HL-60 (cell line): ENCODE data around the gene ENPP5.

Experiments used
- DNase-seq, 2 experiments: peaks; one replicate each; pipeline ENCODE4 v3.0.0-alpha.2; 2010 to 2020; ENCODE audit warnings: low read depth in 1 of 2, low spot score in 1 of 2
- H3K27ac ChIP-seq: fragments of 250-450 bp; sonication (Bioruptor Pico); replicated peaks from 2 replicates; pipeline ENCODE4 v1.5.1; 2020; ENCODE audit warnings: mild to moderate bottlenecking, moderate library complexity
- H3K27me3 ChIP-seq: fragments of 250-450 bp; sonication (Bioruptor Pico); 2 replicates; pipeline ENCODE4 v1.5.1; 2021; ENCODE audit warnings: mild to moderate bottlenecking, moderate library complexity; ENCODE audit not compliant: insufficient read depth, poor library complexity, severe bottlenecking
- H3K4me3 ChIP-seq: replicated peaks from 2 replicates; pipeline ENCODE4 v1.5.1; 2011; ENCODE audit warnings: mild to moderate bottlenecking, control low read depth, low read length; ENCODE audit not compliant: insufficient read depth
- CTCF ChIP-seq: IDR thresholded peaks from one replicate; pipeline ENCODE4 v1.5.1; 2011; ENCODE audit warnings: low read length, control low read depth, inconsistent platforms; ENCODE audit not compliant: insufficient read depth
- GABPA ChIP-seq: IDR thresholded peaks from 2 replicates; pipeline ENCODE4 v1.6.1; 2012; ENCODE audit warnings: low read depth
- POLR2AphosphoS5 ChIP-seq: IDR thresholded peaks from 2 replicates; pipeline ENCODE4 v1.6.1; 2012; ENCODE audit warnings: low read depth
- REST ChIP-seq: IDR thresholded peaks from 2 replicates; pipeline ENCODE4 v1.6.1; 2012; ENCODE audit warnings: low read depth; ENCODE audit not compliant: insufficient replicate concordance
- SPI1 ChIP-seq: IDR thresholded peaks from 2 replicates; pipeline ENCODE4 v1.6.1; 2012; ENCODE audit warnings: low read depth, mild to moderate bottlenecking, borderline replicate concordance

Gene ENPP5

GRCh38 chr6:46189726-46190125, 18.9 kb upstream of the ENPP5 start:
- Histone ChIP-seq H3K4me3 (no peak overlapping the region), H3K27me3 (peaks cover 14% of the 10 kb centered on the region), H3K27ac (no peak overlapping the region)
- TF ChIP-seq GABPA (no peak), REST (no peak), POLR2AphosphoS5 (no peak), SPI1 (no peak), CTCF (no peak)
- no peak for DNase-seq

DNA sequence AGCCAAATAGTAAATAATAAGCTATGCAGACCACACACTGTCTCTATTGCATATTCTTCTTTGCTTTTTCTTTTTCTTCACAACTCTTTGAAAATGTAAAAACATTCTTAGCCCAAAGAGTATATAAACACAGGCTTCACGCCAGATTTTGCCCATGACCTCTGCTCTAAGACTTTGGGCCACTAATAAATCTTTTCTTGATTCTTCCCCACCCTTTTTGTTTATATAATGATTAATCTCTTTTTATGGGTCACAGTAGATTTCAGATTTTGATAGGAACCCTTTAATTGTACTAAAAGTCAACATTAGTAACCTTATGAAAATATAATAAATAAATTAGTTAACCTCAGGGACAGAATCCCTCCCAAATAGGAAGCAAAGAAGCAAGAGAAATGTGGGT, 15.8 kb upstream of the ENPP5 start:
- Histone ChIP-seq H3K4me3 (no peak overlapping the region), H3K27me3 (peaks cover 24% of the 10 kb centered on the region), H3K27ac (no peak overlapping the region)
- TF ChIP-seq POLR2AphosphoS5, result no peak
- no peak for TF ChIP-seq REST
- no peak for DNase-seq

DNA sequence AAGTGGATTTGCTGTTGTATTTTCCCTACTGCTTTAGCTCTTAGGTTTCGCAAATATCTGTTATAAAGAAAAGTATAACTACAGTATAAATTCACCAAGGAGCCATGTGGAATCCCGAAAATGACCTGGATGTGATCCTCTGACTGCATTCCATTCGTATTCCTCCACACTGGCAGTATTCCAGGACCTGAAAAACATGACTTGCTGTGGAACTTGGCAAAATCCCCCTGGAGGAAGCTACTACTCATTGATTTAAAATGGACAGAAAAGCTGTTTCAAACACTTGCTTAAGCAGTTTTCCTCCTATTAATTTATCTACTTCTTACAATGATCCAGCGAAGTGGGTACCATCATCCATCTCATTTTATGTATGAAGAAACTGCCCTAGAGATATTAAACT, 13.3 kb upstream of the ENPP5 start:
- peaks cover 28% of the 10 kb centered on the region for H3K27me3 ChIP-seq
- H3K4me3 ChIP-seq, result no peak overlapping the region
- no peak for DNase-seq
- TF ChIP-seq REST (no peak), SPI1 (no peak), CTCF (no peak), GABPA (no peak), POLR2AphosphoS5 (no peak)
- H3K27ac ChIP-seq, result no peak overlapping the region

GRCh38 chr6:46175976-46176375, 5.2 kb upstream of the ENPP5 start:
- TF ChIP-seq SPI1 (no peak), GABPA (no peak), POLR2AphosphoS5 (no peak), REST (no peak), CTCF (no peak)
- DNase-seq, result no peak
- Histone ChIP-seq H3K27ac (no peak overlapping the region), H3K27me3 (peaks cover 11% of the 10 kb centered on the region), H3K4me3 (no peak overlapping the region)
